GM18508 (cell line): Measurements from ENCODE around the gene AMMECR1.

Experiments
- ATAC-seq: cut with Tn5 transposase; IDR thresholded peaks from one replicate; pipeline ENCODE4 v1.9.1; 2021; ENCODE audit warnings: moderate number of reproducible peaks; ENCODE audit not compliant: insufficient read depth, unreplicated experiment

Gene AMMECR1

DNA sequence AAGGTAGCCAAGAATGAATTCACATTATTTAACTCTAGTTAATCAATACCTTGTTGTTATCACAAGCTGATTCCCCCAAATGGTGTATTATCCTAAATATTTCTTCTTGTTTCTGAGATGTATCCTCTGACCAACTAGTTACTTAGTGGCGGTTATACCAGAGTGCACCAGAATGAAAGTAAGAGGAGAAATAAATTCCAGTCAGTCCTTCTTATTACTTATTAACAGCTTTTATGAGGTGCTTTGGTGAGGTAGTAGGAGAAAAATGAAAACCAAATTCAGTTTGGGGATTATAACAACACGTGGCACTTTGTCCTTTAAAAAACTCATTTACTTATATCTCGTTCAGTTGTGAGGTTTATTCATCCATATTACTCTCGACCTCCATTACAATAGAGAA is 101.9 kb downstream of the AMMECR1 start:
- no peak for ATAC-seq

DNA sequence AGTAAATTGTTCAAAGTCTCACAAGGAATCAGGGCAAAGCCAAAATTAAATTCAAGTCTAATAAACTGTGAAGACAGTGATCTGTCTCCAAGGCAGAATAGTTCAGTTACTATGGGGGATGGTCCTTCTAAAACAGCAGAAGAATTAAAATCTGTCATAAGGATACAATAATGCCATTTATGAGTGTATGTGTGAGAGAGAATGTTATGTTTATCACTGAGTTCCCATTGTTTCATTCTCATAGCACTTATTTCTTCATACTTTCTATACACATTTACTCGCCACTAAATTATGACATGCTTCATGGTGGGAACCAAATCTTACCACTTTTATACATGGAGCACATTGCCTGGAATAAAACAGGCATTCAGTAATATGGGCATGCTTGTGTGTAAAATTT is 102.5 kb downstream of the AMMECR1 start:
- ATAC-seq: no peak

DNA sequence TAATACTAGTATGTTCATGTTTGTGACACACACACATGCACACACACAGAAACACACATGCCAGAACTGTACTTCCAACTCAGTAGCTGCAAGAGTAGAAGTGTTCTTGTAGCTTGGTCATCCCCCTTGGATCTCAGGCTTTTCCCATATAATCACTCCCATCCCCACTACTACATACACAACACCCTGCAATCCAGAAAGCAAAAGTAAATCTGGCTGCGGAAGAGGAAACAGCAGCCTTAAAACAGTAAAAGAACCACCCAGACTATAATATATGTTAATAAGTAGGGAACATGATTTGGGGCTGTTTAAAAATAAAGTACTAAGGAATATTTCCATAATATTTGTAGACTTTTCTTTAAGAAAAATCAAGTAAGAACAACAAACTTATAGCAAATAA is 103.2 kb downstream of the AMMECR1 start:
- ATAC-seq: no peak

DNA sequence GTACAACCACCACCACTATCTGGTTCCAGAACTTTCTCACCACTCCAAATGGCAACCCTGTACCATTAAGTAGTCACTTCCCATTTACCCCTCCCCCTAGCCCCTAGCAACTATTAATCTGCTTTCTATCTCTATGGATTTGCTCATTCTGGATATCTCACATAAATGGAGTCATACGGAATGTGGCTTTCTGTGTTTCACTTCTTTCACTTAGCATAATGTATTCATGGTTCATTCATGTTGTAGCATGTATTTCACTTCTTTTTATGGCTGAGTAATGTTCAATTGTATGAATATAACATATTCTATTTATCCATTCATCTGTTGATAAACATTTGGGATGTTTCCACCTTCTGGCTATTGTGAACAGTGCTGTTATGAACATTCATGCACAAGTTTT is 104.7 kb downstream of the AMMECR1 start:
- no peak for ATAC-seq

DNA sequence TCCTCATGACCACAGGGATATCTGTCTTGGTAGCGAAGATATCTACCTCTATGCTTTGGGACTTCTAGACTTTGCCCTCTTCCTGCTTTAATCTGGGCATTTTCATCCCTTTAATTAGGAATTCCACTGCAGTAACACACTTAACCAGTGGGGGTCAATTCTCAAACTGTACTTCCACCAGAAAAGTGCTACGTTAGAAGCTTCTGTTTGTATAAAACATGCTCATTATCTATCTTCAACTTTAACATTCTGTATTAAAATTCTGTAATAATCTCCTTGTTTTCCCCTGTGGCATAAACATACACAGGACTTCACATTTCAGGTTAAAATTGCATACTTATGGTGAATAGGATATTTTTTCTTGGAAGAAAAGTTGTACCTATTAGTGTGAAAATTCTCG is 105.6 kb downstream of the AMMECR1 start:
- no peak for ATAC-seq

DNA sequence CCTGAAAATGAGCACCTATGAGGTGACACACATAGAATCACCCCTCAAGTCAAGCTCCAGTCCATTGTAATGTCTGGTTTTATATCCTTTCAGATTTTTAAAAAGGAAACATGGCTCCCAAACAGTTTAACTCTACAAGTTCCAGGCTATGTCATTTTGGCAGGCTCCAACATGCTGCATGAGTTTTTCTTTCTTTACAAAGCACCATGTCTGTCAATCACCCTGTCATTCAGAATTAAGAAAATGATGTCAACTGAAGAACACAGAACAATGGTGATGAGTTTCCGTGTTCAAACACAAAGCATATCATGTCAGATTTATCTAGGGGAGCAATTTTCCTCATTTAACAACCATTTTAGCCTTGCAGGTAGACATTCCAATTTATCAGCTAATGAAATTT is 106.5 kb downstream of the AMMECR1 start:
- no peak for ATAC-seq

DNA sequence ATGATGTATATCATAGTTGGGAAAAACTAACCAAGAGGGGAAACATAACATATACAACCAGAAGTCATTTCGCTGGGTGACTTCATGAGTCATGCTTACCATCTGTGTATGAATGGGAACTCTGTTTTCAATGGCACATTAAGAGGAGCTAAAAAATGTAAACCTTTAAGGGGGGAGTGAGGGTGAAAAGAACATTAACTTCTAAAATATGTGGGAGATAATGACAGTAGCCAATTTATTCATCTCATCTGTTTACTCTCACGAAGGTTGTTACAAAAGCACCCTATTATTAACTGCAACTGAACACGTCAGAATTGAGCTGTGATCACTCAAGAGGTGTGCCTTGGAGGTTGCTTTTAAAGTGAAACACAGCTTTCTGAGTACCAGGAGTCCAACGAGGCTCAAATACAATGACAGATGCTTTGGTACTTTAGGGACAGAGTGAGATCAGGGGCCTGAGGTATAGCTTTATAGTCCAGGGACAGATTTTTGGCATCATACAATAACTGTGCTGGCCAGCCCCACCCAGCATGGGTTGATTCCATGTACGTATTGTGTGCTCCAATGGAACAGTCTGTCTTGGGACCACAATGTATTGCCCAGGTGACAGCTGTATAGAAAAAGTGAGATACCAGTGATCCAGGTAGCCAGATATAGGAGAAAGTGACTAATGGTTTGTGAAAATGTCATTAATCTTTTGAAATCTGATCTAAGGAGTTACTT is 107.3 kb downstream of the AMMECR1 start:
- ATAC-seq: no peak

DNA sequence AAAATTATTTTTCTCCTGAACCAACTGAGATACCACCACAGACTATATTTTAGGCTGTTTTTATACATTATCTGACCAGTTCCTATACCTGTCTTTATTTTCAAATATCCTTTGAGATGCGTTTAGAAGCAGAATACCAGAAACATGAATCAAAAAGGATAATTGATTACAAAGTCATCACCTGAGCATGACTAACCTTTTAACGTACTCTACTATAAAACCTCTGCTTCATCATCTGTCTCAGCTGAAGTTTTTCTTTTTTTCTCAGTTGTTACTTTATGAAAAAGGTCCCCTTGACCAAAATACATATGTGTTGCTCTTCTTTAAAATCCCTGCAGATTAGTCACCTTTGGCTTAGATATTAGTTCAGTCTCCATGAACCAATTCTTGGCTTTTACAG is 109.8 kb downstream of the AMMECR1 start:
- ATAC-seq: no peak

DNA sequence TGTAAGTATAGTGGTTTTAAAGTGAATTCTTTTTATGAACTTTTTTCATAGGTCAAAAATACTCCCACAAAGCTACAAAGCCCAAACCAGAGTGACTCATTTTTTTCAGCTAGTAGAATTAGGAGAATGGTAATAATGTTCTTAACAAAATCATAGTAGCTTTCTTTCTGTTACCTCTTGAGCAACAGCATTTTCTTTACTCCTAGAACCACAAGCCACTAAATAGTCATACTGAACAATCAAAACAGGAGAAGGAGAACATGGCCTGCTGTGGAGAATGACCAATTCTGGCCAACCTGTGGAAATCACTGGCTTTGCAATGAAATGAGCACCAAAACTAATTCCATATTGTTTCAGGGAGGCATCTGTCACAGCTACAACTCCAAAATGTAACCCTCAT is 112.9 kb downstream of the AMMECR1 start:
- ATAC-seq: no peak

DNA sequence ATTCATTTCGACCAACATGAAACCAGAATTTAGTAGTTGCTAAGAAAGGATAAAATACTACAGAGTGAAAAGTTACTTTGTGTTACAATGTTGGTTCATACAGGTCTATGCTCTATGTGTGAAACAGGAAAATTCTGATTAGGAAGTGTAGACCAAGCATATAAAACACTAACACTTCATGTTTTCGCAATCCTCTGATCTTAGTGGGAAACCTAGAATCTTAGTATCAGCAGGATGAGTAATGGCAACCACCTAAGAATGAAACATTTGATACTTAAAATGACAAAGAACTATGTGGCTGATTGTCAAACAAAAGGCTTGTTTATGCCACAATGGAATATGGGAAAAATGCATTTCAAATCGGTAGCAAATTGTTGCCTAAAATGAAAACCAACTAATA is 116.1 kb downstream of the AMMECR1 start:
- ATAC-seq: no peak

DNA sequence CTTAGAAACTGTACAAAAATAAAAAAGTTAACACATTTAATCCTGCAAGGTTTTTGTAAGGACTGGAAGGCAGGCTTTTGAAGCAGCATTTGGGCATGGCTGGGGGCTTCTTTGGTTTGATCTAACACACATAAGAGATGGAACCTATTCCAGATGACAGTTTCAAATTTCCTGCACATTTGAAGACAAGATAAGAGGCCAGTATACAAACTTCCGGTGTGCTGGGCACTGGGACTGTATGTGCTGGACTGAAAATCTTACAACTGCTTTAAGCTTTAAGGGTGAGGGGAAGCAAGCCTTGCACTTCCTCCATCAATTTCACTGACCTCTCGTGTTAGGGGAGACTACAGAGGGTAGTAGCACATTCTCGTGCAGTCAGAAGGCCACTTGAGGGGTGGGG is 122.9 kb downstream of the AMMECR1 start:
- no peak for ATAC-seq

DNA sequence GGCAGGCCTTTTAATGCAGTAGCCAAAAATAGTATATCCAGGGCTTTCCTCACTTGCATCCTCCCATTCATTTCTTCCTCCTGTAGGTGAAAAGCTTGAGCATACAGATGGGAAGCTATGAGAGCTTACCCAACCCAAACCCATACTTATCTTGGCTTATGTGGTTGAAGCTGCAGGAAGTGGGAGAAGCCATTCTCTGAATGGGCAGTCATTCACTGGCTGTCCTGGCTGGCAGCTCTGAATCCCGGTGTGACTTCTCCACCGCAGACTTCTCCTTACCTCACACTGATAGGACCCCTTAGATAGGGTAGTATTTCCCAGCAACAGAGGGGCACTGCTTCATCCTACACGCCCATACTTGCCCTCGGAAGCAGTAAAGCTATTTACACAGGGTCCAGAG is 125.4 kb downstream of the AMMECR1 start:
- ATAC-seq: no peak

DNA sequence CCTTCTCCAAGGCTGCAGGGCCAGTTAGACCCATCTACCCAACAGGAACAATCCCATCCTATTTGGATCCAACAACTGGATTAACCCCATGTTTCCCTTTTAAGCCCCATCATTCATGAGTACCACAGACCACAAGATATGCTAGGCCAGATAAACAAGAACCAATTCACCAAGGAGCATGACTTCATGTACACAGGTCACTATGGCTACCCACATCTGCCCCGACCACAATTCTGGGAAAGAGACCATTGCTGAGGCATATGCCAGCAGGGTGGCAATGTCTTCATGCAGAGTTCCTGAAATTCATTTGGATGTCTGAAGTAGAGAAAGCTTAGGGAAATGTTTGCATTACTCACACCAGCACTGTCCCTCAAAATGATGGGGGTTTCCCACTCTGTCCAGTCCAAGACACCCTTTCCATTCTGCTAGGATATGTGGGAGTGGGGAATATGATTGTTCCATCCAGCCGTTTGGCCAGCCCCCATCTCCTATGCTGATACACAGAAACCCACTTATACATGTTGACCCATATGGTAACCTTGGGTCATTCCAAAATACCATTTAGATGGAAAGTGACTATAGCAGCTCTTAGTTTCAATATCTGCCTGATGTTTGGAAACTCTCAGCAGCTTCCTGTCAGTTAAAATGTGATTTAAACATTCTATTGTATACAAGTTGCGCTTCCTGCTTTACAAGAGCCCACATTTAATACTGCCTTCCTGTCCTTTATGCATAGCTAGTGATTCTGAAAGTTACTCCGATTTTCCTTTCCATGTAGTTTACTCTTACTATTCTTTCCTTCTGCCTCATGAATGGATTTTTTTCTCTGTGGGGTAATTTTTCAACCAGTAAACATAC is 129.0 kb downstream of the AMMECR1 start:
- no peak for ATAC-seq

DNA sequence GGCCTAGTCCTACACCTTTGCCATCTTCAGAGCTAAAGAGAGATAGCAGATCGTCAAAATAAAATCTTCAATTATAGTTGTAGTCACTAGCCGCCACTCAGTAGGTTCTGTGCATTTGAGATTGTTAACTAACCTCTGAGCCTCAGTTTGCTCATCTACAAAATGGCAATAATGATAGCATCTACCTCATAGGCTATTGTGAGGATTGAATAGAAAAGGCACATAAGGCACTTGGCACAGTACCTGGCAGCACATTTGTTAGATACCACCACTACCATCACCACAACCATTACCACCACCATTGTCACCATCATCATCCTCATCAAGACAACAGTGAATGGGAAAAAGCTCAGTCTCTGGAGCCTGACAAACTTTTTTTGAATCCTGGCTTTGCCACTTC is 134.6 kb downstream of the AMMECR1 start:
- no peak for ATAC-seq

DNA sequence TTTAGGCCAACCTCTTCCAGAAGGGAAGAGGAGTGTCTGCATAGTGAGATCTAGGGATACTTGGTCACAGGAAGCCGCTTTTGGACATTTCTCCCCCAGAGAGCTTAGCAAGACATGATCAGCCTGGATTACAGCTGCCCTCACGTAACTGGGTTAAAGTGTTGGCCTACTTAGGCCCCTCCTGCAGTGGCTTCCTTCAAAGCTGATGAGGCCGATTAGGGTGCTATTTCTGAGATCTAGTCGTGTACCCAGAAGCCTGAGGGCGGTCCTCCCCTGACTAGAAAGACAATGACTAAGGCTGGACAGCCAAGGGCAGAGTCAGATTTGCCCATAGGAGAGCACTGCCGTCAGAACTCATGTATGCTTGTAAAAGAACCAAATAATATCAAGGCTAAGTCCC is 135.0 kb downstream of the AMMECR1 start:
- no peak for ATAC-seq

DNA sequence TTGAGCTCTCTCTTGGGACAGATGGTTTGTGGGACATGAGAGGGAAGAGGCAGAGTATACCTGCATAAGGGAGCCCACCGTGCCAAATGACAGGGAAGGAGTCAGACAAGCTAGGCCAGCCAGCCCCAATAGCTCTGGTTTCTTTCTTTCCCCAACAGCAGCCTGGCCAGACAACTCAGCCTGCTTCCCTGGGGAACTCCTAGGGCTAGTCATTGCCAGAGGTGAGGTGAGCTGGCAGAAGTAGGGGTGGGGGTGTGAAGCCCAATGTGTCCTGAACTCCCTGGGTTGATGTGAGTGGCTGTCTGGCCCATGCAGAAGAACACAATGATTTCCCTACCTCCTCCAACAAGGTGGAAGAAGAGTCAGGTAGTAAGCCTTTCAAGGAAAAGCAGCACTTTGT is 135.5 kb downstream of the AMMECR1 start:
- no peak for ATAC-seq

DNA sequence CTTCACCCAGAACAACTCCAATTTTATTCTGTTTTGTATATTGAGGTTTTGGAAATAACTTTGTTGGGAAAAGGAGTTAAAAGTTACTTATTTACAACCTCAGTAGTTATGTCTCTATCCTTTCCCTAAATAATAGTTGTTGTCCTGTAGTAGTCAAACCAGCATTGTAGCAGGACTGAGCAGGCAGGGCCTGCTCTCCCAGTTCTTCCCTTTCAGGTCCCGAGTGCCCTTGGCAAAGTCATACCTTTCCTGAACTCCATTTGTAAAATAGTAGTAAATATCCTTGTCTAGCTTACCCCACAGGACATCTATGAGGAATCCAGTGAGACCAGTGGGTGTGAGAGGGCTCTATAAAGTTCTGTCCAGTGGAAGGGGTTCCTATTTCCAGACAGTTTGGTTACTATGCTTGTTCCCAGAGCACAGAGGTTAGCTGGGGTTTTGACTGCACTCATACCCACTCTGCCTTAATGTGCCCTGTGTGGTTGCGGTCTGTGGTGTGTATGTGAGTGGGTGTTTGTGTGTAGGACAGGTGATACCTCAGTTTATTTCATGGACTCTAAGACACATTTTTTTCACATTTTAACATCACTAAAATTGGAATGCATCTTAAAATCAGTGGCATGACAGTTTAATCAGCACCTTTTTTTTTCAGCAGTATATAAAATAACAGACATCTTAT is 136.3 kb downstream of the AMMECR1 start:
- no peak for ATAC-seq

DNA sequence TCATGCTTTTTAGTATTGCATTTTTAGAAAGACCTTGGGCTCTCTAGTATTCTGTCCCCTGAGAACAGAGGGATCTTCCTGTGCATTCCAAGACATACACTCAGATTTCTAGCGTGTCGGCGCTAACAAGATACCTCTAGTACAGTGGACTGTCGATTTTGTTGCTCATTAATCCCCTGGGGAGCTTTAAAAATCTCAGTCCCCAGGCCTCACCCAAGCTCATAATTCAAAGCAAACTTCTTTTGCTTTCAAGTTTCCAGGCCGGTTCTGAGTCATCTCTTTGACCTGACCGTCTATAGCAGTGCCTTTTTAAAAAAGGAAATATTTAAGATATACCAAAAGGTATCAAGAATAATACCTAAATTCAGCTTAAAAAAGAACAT is 137.0 kb downstream of the AMMECR1 start:
- ATAC-seq: peak; percentile 71

DNA sequence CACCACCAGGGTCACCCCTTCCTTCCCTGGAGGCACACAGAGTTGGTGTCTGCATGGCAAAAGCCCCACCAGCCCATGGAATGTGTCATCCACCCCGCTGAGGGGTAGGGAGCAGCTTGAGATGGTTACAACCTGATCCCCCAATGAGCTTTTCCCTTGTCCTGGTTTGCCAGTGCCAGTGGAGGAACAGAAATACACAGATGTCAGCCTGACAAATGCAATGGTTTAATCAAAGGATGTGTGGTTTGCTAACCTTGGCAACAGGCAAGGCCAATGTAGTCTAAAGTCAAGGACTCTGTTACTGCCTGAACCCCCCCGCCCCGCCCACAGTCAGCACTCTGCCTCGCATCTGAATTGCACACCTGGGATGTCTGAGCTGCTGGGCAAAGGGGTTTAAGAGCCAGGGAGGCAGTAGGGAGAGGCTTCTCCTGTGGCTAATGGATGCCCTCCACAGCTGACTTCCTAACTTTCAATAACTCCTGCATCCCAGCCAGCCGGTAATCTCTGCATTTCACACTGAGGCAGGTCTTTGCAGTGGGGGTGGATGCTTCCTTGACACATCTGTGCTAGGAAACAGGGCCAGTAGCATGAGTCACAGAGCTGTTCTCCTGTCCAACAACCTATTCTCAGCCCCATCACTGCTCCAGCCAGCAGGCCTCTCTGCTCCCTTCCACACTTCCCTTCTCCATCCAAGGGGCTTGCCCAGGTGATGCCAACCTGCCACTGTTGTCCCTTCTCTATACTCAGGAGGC is 137.5 kb downstream of the AMMECR1 start:
- ATAC-seq: no peak

DNA sequence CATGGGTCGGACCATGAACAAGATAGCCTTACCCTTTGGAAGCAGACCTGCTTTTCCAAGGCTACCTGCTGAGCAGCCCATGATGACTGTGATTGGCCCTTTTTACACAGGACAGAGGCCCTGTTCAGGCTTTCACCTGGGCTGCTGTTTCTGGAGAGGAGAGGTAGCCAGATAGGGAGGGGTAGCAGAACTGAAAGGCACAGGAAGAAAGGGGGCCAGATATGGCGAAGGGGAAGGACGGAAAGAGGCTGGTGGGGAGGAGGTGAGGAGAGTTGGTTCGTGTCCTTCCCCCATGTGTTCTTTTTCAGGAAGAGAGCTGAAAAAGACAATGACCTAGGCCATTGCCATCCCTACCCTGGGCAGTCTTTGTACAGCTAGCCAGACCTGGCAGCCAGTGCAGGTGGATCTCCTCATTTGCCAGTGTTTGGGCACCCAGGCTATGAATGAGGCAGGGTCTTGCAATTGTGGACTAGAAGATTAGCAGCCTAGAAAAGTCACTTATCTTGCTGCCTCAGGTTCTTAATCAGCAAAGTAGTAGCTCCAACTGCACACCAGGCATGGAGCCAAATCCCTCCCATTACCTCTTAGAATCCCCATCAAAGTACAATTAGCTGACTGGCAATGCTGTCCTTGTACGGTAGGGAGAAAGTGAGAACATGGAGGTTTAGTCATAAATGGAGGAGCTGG is 139.6 kb downstream of the AMMECR1 start:
- ATAC-seq: no peak
